NCI-H2227 (cell line): ENCODE results near the gene DAW1.

Source experiments
- DNase-seq: peaks from one replicate; lab custom pipeline; 2025; ENCODE audit not compliant: unreplicated experiment; lab: John Stamatoyannopoulos, UW

DAW1 gene

DNA sequence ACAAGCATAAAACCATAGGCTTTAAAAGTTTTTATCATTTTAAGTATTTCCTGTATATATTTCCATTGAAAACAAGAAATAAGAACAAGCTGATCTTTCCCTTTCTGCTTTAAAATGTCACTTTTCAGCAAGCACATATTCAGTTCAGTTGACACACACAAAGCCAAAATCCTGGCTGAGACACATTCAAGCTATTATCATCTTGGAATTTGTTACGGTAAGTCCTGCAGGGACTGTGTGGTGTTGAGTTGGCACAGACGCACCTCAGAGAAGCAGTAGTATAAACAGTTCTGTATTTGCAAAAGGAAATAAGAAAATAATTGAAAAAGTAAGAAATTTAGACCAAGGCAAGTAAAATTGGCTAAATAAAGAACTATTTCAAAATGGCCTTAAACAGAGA is 10.4 kb upstream of the DAW1 start:
- no peak for DNase-seq

DNA sequence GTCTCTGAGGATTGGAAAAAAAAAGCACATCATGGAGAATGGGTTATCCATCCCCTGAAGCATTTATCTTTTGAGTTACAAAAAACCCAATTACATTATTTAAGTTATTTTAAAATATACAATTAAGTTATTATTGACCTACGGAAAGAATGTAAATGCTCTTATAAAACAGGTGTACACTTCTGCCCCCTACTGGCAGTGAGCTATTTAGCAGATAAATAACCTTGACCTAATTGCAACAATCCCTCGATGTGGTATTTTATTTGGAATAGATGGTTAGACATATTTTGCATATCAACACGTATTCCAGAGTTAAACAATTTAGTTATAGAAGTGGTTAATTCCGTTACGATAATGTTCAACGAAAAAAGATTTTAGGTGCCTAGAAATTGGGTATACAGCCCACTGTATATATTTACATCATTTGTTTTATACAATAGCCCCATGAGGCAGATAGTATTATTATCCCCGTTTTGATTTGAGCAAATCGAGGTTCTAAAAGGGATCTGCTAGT is 9.1 kb upstream of the DAW1 start:
- DNase-seq = no peak

- DNase-seq = no peak
Observed at GRCh38 chr2:227862741-227863588, 8.5 kb upstream of the DAW1 start.

DNA sequence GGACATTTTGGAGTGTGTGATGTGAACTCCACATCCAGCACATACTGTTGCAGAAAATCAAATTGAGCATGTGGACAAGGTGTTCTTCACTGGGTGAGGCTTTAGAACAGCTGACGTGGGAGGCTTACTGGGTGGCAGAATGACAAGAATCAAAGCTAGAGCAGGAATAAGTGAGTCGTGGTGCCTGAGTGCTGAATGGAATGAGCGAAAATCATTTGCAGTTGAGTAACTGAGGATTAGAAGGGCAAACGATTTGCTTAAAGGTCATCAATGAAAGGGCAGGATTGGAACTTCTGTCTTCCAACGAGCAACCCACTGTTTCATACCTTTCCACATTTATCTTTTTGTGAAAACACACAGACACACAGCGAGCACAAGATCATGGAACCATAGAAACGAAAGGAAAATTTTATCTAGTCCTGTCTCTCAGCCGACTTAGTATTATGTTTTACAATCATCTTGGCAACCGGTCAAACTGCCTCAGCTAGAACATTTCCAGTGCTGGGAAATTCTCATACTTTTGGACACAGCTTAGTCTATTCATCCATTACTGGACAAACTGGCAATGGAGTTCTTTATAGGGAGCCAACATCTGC is 7.2 kb upstream of the DAW1 start:
- DNase-seq = no peak

DNA sequence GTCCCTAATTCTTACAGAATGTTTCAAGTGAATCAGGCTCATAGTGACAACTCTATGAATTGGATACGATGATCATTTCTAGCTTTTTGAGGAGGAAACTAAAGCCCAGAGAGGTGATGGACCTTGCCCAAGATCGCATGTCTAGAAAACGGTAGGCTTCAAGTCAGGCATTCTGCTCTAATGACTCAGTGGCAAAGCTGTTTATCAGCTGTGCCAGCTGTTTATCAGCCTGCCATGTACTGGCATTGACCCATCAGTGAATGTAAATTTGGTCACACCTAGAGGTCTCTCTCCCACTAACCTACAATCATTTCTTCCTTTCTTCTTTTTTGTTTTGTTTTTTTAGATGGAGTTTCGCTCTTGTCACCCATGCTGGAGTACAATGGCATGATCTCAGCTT is 6.1 kb upstream of the DAW1 start:
- DNase-seq = no peak

GRCh38 chr2:227867386-227867785 is 4.0 kb upstream of the DAW1 start:
- no peak for DNase-seq

- DNase-seq = no peak
Observed at GRCh38 chr2:227870710-227871374, 589 bp upstream of the DAW1 start.

GRCh38 chr2:227872676-227873075 is 1.2 kb downstream of the DAW1 start:
- no peak for DNase-seq

GRCh38 chr2:227876300-227876801 is 4.9 kb downstream of the DAW1 start:
- no peak for DNase-seq

- no peak for DNase-seq
Observed at GRCh38 chr2:227877421-227878310, 6.2 kb downstream of the DAW1 start.

DNA sequence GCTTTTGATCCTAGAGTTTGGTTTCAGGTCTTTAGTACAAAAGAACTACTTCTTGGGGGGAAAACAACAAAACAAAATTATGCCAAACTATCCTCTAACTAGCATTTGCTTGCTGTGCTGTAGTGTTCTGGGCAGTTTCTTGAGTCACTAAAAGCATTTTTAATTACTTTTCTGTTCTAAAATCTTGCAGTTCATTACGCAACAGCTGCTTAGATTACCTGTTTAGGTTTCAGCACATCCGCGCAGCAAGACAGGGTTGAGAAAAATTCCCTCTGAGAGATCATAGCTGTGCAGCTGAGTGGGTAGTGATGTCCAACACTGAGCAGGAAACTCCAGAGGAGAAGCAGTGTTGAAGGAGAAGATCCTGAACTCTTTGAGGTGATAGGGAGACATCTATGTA is 9.0 kb downstream of the DAW1 start:
- no peak for DNase-seq

DNA sequence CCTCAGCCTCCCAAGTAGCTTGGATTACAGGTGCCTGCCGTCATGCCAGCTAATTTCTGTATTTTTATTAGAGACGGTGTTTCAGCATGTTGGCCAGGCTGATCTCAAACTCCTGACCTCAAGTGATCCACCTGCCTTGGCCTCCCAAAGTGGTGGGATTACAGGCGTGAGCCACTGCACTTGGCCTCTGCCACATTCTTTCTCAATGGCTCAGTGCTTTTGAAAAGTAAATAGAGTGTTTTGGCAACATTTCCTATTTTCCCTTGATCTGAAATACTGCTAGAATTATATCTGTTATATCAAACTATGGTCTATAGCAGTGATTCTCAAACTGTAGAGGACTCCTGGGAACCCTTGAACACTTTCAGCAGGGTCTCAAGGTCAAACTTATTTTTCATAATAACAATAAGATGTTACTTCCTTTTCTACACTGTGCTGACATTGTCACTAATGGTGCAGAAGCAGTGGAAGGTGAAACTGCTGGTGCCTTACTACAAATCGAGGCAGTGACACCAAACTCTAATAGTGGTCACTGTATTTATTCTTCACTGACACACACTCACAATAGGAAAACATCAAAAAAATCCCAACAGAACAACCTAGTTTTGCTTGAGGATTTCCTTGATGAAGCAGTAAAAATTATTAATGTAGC is 10.6 kb downstream of the DAW1 start:
- DNase-seq = no peak

DNA sequence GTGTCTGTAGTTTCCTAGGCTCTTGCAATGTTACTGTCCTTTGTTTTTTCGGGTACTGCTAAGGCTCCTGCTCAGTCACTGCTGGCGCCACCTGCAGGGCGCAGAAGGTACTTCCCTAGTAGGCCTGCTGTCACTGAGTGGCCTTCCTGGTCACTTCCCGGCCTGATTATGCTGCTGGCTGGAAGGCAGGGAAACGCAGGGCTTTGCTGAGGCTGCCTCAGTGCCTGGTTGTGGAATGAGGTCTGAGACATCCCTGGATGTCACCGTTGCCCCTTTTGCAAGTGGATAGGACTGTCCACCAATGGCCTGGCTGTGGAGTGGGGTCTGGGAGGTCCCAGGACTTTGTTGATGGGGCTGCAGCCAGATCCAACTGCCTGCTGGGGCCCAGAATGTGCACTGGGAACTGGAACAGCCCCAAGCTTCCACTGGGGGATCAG is 13.1 kb downstream of the DAW1 start:
- peak; percentile 14 for DNase-seq

- DNase-seq = no peak
Observed at GRCh38 chr2:227886149-227886548, 14.7 kb downstream of the DAW1 start.

DNA sequence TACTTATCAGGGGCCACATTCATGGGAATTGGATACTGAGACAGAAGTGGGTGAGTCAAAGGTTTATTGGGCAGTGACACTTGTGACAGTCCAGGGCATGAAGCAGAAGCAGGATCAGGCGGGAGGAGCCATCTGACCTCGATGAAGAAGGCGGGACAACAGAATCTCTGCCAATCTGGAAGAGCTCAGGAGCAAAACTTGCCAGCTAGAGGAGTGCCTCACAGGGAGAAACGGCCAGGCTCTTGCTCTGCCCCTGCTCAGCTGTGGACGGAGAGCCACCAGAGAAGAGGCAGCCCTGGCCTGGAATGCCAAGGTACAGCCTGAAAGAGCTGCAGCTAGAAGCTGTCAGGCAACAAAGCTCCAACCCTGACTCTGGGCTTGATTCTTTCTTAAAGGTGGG is 16.9 kb downstream of the DAW1 start:
- no peak for DNase-seq

DNA sequence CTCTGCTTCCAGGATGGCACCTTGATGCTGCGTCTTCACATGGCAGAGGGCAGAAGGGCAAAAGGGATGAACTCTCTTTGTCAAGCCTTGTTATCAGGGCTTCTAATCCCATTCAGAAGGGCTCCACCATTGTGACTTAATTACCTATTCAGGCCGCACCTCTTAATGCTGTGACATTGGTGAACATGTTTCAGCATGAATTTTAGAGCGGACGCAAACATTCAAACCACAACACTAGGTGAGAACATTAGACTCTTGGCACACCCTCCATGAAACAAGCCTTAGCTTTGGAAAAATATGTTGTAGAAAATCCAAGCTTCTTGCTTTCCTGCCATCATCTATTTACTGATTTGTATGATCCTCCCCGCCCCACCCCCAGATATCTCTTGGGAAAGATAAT is 17.9 kb downstream of the DAW1 start:
- no peak for DNase-seq

DNA sequence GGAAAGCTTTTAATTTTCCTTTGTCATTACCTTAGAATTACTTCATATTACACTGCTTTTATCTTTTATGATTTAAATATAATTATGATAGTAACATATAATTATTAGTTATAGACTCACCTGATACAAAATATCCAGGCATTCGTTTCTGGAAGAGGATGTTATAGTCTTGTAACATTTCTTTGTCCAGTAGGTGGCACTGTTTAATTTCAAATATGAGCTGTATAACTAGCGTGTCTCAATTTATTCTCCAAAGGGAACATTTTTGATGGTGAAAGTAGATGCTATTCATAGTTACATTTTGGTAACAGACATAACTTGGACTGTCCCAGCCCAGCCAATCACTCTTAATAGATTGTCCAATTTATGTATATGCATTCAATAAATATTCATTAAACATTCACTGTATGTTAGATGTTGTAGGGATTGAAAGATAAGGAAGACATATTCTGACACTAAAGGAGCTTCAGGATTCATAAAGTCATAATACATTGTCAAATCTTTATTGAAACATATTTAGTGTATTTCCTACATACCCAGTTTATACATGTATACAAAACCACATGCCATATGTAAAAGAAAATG is 19.2 kb downstream of the DAW1 start:
- peak; percentile 53 for DNase-seq

DNA sequence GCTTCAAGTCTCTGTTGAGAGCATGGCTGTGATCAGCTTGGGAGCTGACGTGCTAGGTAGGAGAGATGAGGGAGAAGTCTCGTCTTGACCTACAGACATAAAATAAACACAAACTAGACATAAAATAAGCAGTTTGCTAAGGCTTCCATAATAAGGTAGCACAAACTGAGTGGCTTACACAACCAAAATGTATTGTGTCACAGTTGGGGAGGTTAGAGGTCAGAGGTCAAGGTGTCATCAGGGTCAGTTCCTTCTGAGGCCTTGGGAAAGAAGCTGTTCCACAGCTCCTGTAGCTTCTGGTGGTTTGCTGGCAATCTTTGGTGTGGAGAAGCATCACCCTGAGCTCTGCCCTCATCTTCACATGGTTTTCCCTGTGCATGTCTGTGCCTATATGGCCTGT is 20.2 kb downstream of the DAW1 start:
- DNase-seq = no peak

GRCh38 chr2:227903381-227903780 is 31.9 kb downstream of the DAW1 start:
- DNase-seq = no peak

- no peak for DNase-seq
Observed at GRCh38 chr2:227906991-227907390, 35.6 kb downstream of the DAW1 start.
